ENCODE data around the gene CFAP74.
"Not testable (repeated sequence)": the region's sequence is repeated elsewhere in the genome, so short reads cannot be mapped to it uniquely, and the experiment has no call there.

The CFAP74 gene

GRCh38 chr1:1978690-1979481, 24.7 kb downstream of the CFAP74 start:
- H3K9me3 ChIP-seq (ENCODE audit: control insufficient read depth, insufficient read depth, low read length); H3K4me1 ChIP-seq (ENCODE audit: control insufficient read depth, insufficient read depth, low read length); H3K36me3 ChIP-seq (ENCODE audit: control insufficient read depth, insufficient read depth, low read length); H3K27me3 ChIP-seq (ENCODE audit: control insufficient read depth, insufficient read depth, low read length); H3K4me3 ChIP-seq (ENCODE audit: low read depth, low read length); H3K9ac ChIP-seq (ENCODE audit: low read depth, low read length): not testable (repeated sequence)

GRCh38 chr1:1978108-1978507, 25.5 kb downstream of the CFAP74 start:
- Histone ChIP-seq H3K36me3 (ENCODE audit: control insufficient read depth, insufficient read depth, low read length) (no peaks in the 10 kb centered on the region), H3K9me3 (ENCODE audit: control insufficient read depth, insufficient read depth, low read length) (no peaks in the 10 kb centered on the region), H3K27me3 (ENCODE audit: control insufficient read depth, insufficient read depth, low read length) (no peaks in the 10 kb centered on the region), H3K4me3 (ENCODE audit: low read depth, low read length) (no peak overlapping the region), H3K9ac (ENCODE audit: low read depth, low read length) (no peak overlapping the region), H3K4me1 (ENCODE audit: control insufficient read depth, insufficient read depth, low read length) (no peaks in the 10 kb centered on the region)

GRCh38 chr1:1976031-1976430, 27.6 kb downstream of the CFAP74 start:
- H3K4me1 ChIP-seq (ENCODE audit: control insufficient read depth, insufficient read depth, low read length), result no peaks in the 10 kb centered on the region
- no peak overlapping the region for H3K4me3 ChIP-seq (ENCODE audit: low read depth, low read length)
- H3K9me3 ChIP-seq (ENCODE audit: control insufficient read depth, insufficient read depth, low read length), result no peaks in the 10 kb centered on the region
- H3K9ac ChIP-seq (ENCODE audit: low read depth, low read length), result no peak overlapping the region
- no peaks in the 10 kb centered on the region for H3K36me3 ChIP-seq (ENCODE audit: control insufficient read depth, insufficient read depth, low read length)
- H3K27me3 ChIP-seq (ENCODE audit: control insufficient read depth, insufficient read depth, low read length), result no peaks in the 10 kb centered on the region

- H3K4me1 ChIP-seq (ENCODE audit: control insufficient read depth, insufficient read depth, low read length), result no peaks in the 10 kb centered on the region
- no peak overlapping the region for H3K9ac ChIP-seq (ENCODE audit: low read depth, low read length)
- no peaks in the 10 kb centered on the region for H3K36me3 ChIP-seq (ENCODE audit: control insufficient read depth, insufficient read depth, low read length)
- H3K9me3 ChIP-seq (ENCODE audit: control insufficient read depth, insufficient read depth, low read length), result no peaks in the 10 kb centered on the region
- no peaks in the 10 kb centered on the region for H3K27me3 ChIP-seq (ENCODE audit: control insufficient read depth, insufficient read depth, low read length)
- no peak overlapping the region for H3K4me3 ChIP-seq (ENCODE audit: low read depth, low read length)
These were observed 28.1 kb downstream of the CFAP74 start for GRCh38 chr1:1975535-1975934.

DNA sequence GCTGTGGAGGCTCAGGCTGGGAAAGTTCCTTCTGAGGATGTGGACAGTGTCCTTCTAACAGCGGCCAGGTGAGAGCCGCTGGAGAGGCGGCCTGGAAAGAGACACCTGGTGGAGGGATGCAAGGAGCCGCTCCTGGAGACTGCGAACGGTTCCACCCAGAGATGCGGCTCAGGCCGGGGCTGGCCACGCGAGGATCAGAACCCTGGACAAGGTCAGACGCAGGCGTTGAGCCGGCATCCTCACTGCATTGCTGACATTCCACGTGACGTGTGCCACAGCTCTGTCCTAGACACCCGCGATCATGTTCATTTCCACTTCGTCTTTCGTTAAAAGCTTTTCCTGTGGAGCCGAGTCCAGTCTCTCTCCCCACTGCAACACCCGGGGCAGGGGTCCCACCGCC, 28.8 kb downstream of the CFAP74 start:
- H3K4me3 ChIP-seq (ENCODE audit: low read depth, low read length), result no peak overlapping the region
- H3K27me3 ChIP-seq (ENCODE audit: control insufficient read depth, insufficient read depth, low read length), result no peaks in the 10 kb centered on the region
- no peak overlapping the region for H3K9ac ChIP-seq (ENCODE audit: low read depth, low read length)
- H3K36me3 ChIP-seq (ENCODE audit: control insufficient read depth, insufficient read depth, low read length), result no peaks in the 10 kb centered on the region
- no peaks in the 10 kb centered on the region for H3K9me3 ChIP-seq (ENCODE audit: control insufficient read depth, insufficient read depth, low read length)
- H3K4me1 ChIP-seq (ENCODE audit: control insufficient read depth, insufficient read depth, low read length), result no peaks in the 10 kb centered on the region

GRCh38 chr1:1973716-1974642, 29.6 kb downstream of the CFAP74 start:
- H3K36me3 ChIP-seq (ENCODE audit: control insufficient read depth, insufficient read depth, low read length), result no peaks in the 10 kb centered on the region
- H3K4me3 ChIP-seq (ENCODE audit: low read depth, low read length), result no peak overlapping the region

DNA sequence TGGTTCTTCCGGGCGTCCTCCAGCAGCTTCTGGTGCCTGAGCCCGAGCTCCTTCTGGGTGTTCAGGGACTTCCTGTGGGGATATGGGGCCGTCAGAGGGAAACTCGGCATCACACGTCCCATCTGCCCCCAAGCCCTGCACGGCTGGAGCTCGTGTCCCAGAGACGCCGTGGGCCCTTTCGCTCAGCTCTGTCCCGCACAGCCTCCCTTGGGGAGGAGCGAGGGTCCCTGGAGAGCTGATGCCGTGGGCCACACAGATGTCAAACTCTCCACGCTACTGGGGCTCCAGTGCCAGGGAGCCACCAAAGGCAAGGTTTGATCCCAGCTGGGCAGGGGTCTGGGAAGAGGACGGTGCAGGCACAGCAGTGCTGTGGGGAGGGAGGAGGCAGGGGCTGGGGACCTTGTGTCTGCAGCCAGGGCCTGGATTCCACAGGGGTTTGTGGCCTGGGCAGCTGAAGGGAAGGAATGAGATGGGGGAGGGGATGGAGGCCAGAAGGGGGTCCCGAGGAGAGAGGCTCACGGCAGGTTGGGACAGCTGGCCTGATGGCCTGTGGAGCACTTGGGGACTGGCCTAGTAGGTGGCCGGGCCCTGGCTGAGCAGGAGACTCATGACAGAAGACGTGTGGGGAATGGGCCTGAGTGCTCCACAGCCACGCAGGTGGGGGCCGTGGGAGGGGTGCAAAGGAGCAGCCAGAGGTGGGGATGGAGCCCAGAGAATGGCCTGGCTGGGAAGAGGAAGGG, 30.4 kb downstream of the CFAP74 start:
- Histone ChIP-seq H3K9ac (ENCODE audit: low read depth, low read length) (no peak overlapping the region), H3K27me3 (ENCODE audit: control insufficient read depth, insufficient read depth, low read length) (no peaks in the 10 kb centered on the region), H3K36me3 (ENCODE audit: control insufficient read depth, insufficient read depth, low read length) (no peaks in the 10 kb centered on the region), H3K4me3 (ENCODE audit: low read depth, low read length) (no peak overlapping the region), H3K4me1 (ENCODE audit: control insufficient read depth, insufficient read depth, low read length) (no peaks in the 10 kb centered on the region), H3K9me3 (ENCODE audit: control insufficient read depth, insufficient read depth, low read length) (no peaks in the 10 kb centered on the region)

More at GRCh38 chr1:1973716-1974642, 29.6 kb downstream of the CFAP74 start:
- no peaks in the 10 kb centered on the region for H3K4me1 ChIP-seq (ENCODE audit: control insufficient read depth, insufficient read depth, low read length)
- H3K27me3 ChIP-seq (ENCODE audit: control insufficient read depth, insufficient read depth, low read length), result no peaks in the 10 kb centered on the region
- H3K9me3 ChIP-seq (ENCODE audit: control insufficient read depth, insufficient read depth, low read length), result no peaks in the 10 kb centered on the region
- H3K9ac ChIP-seq (ENCODE audit: low read depth, low read length), result no peak overlapping the region

DNA sequence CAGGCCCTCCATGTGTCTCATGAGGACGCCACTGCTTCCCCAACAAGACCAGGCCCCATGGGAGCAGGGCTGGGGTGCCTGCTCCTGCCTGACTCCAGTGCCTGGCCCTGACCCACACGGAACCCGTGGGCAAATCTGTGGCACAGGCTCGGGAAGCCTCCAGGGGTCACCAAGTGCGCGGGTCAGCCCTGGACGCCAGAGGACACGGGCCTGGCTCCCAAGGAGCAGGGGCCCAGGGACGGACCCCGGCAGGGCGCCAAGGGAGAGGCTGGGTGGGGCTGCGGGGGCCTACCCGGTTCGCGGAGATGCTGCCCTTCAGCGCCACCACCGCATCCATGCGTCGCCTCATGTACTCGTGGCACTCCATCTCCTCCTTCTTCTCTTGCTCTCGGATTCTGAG, 31.9 kb downstream of the CFAP74 start:
- no peaks in the 10 kb centered on the region for H3K36me3 ChIP-seq (ENCODE audit: control insufficient read depth, insufficient read depth, low read length)
- H3K4me1 ChIP-seq (ENCODE audit: control insufficient read depth, insufficient read depth, low read length), result no peaks in the 10 kb centered on the region
- H3K9me3 ChIP-seq (ENCODE audit: control insufficient read depth, insufficient read depth, low read length), result no peaks in the 10 kb centered on the region
- H3K9ac ChIP-seq (ENCODE audit: low read depth, low read length), result no peak overlapping the region
- H3K27me3 ChIP-seq (ENCODE audit: control insufficient read depth, insufficient read depth, low read length), result no peaks in the 10 kb centered on the region
- H3K4me3 ChIP-seq (ENCODE audit: low read depth, low read length), result no peak overlapping the region

- no peaks in the 10 kb centered on the region for H3K36me3 ChIP-seq (ENCODE audit: control insufficient read depth, insufficient read depth, low read length)
- H3K9ac ChIP-seq (ENCODE audit: low read depth, low read length), result no peak overlapping the region
- no peaks in the 10 kb centered on the region for H3K9me3 ChIP-seq (ENCODE audit: control insufficient read depth, insufficient read depth, low read length)
- no peaks in the 10 kb centered on the region for H3K27me3 ChIP-seq (ENCODE audit: control insufficient read depth, insufficient read depth, low read length)
- H3K4me3 ChIP-seq (ENCODE audit: low read depth, low read length), result no peak overlapping the region
- no peaks in the 10 kb centered on the region for H3K4me1 ChIP-seq (ENCODE audit: control insufficient read depth, insufficient read depth, low read length)
These were observed 32.6 kb downstream of the CFAP74 start for GRCh38 chr1:1971017-1971416.

GRCh38 chr1:1969953-1970716, 33.5 kb downstream of the CFAP74 start:
- H3K9ac ChIP-seq (ENCODE audit: low read depth, low read length), result no peak overlapping the region
- H3K27me3 ChIP-seq (ENCODE audit: control insufficient read depth, insufficient read depth, low read length), result no peaks in the 10 kb centered on the region
- H3K9me3 ChIP-seq (ENCODE audit: control insufficient read depth, insufficient read depth, low read length), result no peaks in the 10 kb centered on the region
- no peak overlapping the region for H3K4me3 ChIP-seq (ENCODE audit: low read depth, low read length)
- no peaks in the 10 kb centered on the region for H3K36me3 ChIP-seq (ENCODE audit: control insufficient read depth, insufficient read depth, low read length)
- no peaks in the 10 kb centered on the region for H3K4me1 ChIP-seq (ENCODE audit: control insufficient read depth, insufficient read depth, low read length)

DNA sequence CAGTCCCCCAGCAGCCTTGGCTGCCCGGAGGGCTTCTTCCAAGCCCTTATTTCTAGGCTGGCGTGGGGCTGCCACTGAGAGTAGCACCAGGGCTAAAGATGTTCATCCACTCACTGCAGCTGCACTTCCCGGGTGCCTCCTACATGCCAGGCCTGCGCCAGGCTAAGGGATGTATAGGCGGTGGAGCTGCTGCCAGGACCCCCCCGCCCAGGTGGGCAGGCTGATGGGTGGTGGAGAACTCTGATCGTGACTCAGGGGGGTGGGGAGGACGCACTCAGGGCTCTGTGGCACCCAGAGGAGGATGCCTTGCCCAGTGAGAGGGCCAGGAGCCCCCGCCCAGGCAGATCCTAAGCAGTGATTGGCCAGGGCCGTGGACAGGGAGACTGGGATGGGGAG, 34.1 kb downstream of the CFAP74 start:
- Histone ChIP-seq H3K4me1 (ENCODE audit: control insufficient read depth, insufficient read depth, low read length) (no peaks in the 10 kb centered on the region), H3K9ac (ENCODE audit: low read depth, low read length) (no peak overlapping the region), H3K9me3 (ENCODE audit: control insufficient read depth, insufficient read depth, low read length) (no peaks in the 10 kb centered on the region), H3K36me3 (ENCODE audit: control insufficient read depth, insufficient read depth, low read length) (no peaks in the 10 kb centered on the region), H3K4me3 (ENCODE audit: low read depth, low read length) (no peak overlapping the region), H3K27me3 (ENCODE audit: control insufficient read depth, insufficient read depth, low read length) (no peaks in the 10 kb centered on the region)

All from iPS-15b (cell line).